HEK293T (cell line): ENCODE measurements around the gene SH3D19.

Experiments used
- ARNT ChIP-seq: fragments of 450-650 bp; IDR thresholded peaks from 2 replicates; pipeline ENCODE4 v1.6.1; 2017; ENCODE audit warnings: mild to moderate bottlenecking
- BHLHE40 ChIP-seq: fragments of 450-650 bp; IDR thresholded peaks from 2 replicates; pipeline ENCODE4 v1.6.1; 2016; ENCODE audit warnings: mild to moderate bottlenecking, moderate library complexity, borderline replicate concordance
- FOXA1 ChIP-seq: fragments of 450-650 bp; IDR thresholded peaks from 2 replicates; pipeline ENCODE4 v1.6.1; 2016; ENCODE audit warnings: mild to moderate bottlenecking
- L3MBTL2 ChIP-seq: fragments of 450-650 bp; conservative IDR thresholded peaks from 2 replicates; pipeline ENCODE4 v1.6.1; 2016; ENCODE audit warnings: mild to moderate bottlenecking
- SUZ12 ChIP-seq: fragments of 450-650 bp; IDR thresholded peaks from 2 replicates; pipeline ENCODE4 v1.6.1; 2016; ENCODE audit warnings: mild to moderate bottlenecking
- ZNF384 ChIP-seq: fragments of 450-650 bp; IDR thresholded peaks from 2 replicates; pipeline ENCODE4 v1.6.1; 2016

- no peak for TF ChIP-seq L3MBTL2
- no peak for TF ChIP-seq FOXA1
- TF ChIP-seq BHLHE40 = no peak
- no peak for TF ChIP-seq ARNT
- TF ChIP-seq SUZ12 = no peak
- TF ChIP-seq ZNF384 = no peak
These were observed 180.9 kb downstream of the SH3D19 start for GRCh38 chr4:151144329-151145072.
